Neural progenitor cell (in vitro differentiated cells): ENCODE results near the gene TMEM108. TPM values are rescaled to one million over a fixed set of nuclear protein-coding genes. Genes with fewer than 3 reads are reported as not detected.

Experiments used
- DNase-seq: peaks from one replicate; pipeline ENCODE4 v3.0.0-alpha.2; 2016; ENCODE audit warnings: low spot score
- H2AFZ ChIP-seq: fragments of 200-600 bp; sonication (generic); replicated peaks from 2 replicates; pipeline ENCODE4 v1.6.1; 2016; ENCODE audit warnings: antibody characterized with exemption
- H3F3A ChIP-seq: fragments of 200-600 bp; sonication (generic); 2 replicates; pipeline ENCODE4 v1.6.1; 2016; ENCODE audit warnings: antibody characterized with exemption, low read depth
- H3K27ac ChIP-seq: fragments of 200-600 bp; sonication (generic); 2 replicates; pipeline ENCODE4 v1.5.1; 2016; ENCODE audit warnings: mild to moderate bottlenecking
- H3K27me3 ChIP-seq: fragments of 200-600 bp; sonication (generic); 2 replicates; pipeline ENCODE4 v1.6.1; 2016; ENCODE audit warnings: mild to moderate bottlenecking, moderate library complexity
- H3K36me3 ChIP-seq: fragments of 200-600 bp; sonication (generic); 2 replicates; pipeline ENCODE4 v1.5.1; 2016
- H3K4me1 ChIP-seq: fragments of 200-600 bp; sonication (generic); 2 replicates; pipeline ENCODE4 v1.6.1; 2016; ENCODE audit warnings: mixed run types
- H3K4me2 ChIP-seq: fragments of 200-600 bp; sonication (generic); 2 replicates; pipeline ENCODE4 v1.6.1; 2016
- H3K4me3 ChIP-seq: fragments of 200-600 bp; sonication (generic); 2 replicates; pipeline ENCODE4 v1.5.1; 2016
- H3K79me2 ChIP-seq: fragments of 200-600 bp; sonication (generic); 2 replicates; pipeline ENCODE4 v1.6.1; 2016; ENCODE audit warnings: low read depth
- H3K9ac ChIP-seq: fragments of 200-600 bp; sonication (generic); 2 replicates; pipeline ENCODE4 v1.6.1; 2016
- H3K9me3 ChIP-seq: fragments of 200-600 bp; sonication (generic); 2 replicates; pipeline ENCODE4 v1.5.1; 2016; ENCODE audit warnings: low read depth
- H4K20me1 ChIP-seq: fragments of 200-600 bp; sonication (generic); 2 replicates; pipeline ENCODE4 v1.6.1; 2016; ENCODE audit warnings: low read depth
- H3K27ac Mint-ChIP-seq: 3 replicates; pipeline ENCODE4 v1.8.0; 2021; ENCODE audit warnings: mixed read lengths
- H3K27me3 Mint-ChIP-seq: 2 replicates; pipeline ENCODE4 v1.8.0; 2022; ENCODE audit warnings: low read depth, mild to moderate bottlenecking, inconsistent platforms, moderate library complexity, mixed read lengths; ENCODE audit not compliant: insufficient read depth
- H3K36me3 Mint-ChIP-seq: 3 replicates; pipeline ENCODE4 v1.8.0; 2021; ENCODE audit warnings: mixed read lengths
- H3K4me1 Mint-ChIP-seq: 3 replicates; pipeline ENCODE4 v1.8.0; 2021; ENCODE audit warnings: mixed read lengths
- H3K4me3 Mint-ChIP-seq: 3 replicates; pipeline ENCODE4 v1.8.0; 2021; ENCODE audit warnings: mild to moderate bottlenecking, moderate library complexity, mixed read lengths
- H3K9me3 Mint-ChIP-seq: 3 replicates; pipeline ENCODE4 v1.8.0; 2020; ENCODE audit warnings: mixed read lengths
- EZH2 ChIP-seq: fragments of 200-600 bp; sonication (generic); IDR thresholded peaks from 2 replicates; pipeline ENCODE4 v1.6.1; 2017; ENCODE audit warnings: antibody characterized with exemption, mild to moderate bottlenecking, moderate library complexity
- EZH2phosphoT487 ChIP-seq: fragments of 200-600 bp; sonication (generic); IDR thresholded peaks from 2 replicates; pipeline ENCODE4 v1.6.1; 2017; ENCODE audit warnings: antibody characterized with exemption
- total RNA-seq: library from RNA; depleted of rRNA; stranded (reverse); fragments of >200 nt; gene quantifications from 2 replicates; pipeline ENCODE4 v1.2.3, GENCODE V29; 2015; ENCODE audit warnings: low replicate concordance
- TF ChIP-seq, protein P1 (sequence below): fragments of 200-600 bp; sonication (generic); IDR thresholded peaks from 2 replicates; pipeline ENCODE4 v1.5.1; 2017; ENCODE audit warnings: antibody characterized with exemption, mild to moderate bottlenecking

The TMEM108 gene
- total RNA-seq, 1 donor from 2014 or later: 4.8 TPM

DNA sequence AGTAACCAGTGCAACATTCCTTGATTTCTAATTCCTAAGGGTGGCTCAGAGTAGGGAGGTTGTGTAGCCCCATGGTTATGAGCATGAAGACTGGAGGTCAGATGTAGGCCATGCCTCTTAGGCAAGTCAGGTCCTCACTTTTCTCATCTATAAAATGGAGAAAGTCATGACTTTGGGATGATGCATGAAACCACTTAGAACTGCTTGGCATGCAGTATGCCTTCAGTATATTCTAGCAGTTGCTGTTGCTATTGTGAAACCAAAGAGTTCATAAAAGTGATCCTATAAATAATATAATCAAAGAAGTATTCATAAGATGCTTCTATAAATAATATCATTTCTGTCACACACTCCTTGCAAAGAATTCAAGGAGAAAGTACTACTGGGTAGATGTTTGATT is 65.5 kb downstream of the TMEM108 start:
- Histone ChIP-seq H3K27me3 (no peaks in the 10 kb centered on the region), H3K27ac (no peak overlapping the region), H4K20me1 (no peaks in the 10 kb centered on the region), H3F3A (no peaks in the 10 kb centered on the region), H3K36me3 (no peaks in the 10 kb centered on the region), H3K4me3 (no peak overlapping the region), H3K4me2 (no peak overlapping the region), H3K9me3 (no peaks in the 10 kb centered on the region), H2AFZ (no peak overlapping the region), H3K9ac (no peak overlapping the region), H3K79me2 (no peaks in the 10 kb centered on the region), H3K4me1 (no peaks in the 10 kb centered on the region)
- Mint-ChIP-seq H3K36me3 (no peaks in the 10 kb centered on the region), H3K27me3 (no peaks in the 10 kb centered on the region), H3K9me3 (peaks cover 3% of the 10 kb centered on the region), H3K4me3 (no peak overlapping the region), H3K27ac (no peak overlapping the region), H3K4me1 (no peaks in the 10 kb centered on the region)
- no peak for TF ChIP-seq EZH2
- TF ChIP-seq, protein P1, sequence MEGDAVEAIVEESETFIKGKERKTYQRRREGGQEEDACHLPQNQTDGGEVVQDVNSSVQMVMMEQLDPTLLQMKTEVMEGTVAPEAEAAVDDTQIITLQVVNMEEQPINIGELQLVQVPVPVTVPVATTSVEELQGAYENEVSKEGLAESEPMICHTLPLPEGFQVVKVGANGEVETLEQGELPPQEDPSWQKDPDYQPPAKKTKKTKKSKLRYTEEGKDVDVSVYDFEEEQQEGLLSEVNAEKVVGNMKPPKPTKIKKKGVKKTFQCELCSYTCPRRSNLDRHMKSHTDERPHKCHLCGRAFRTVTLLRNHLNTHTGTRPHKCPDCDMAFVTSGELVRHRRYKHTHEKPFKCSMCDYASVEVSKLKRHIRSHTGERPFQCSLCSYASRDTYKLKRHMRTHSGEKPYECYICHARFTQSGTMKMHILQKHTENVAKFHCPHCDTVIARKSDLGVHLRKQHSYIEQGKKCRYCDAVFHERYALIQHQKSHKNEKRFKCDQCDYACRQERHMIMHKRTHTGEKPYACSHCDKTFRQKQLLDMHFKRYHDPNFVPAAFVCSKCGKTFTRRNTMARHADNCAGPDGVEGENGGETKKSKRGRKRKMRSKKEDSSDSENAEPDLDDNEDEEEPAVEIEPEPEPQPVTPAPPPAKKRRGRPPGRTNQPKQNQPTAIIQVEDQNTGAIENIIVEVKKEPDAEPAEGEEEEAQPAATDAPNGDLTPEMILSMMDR: no peak
- no peak for TF ChIP-seq EZH2phosphoT487
- DNase-seq: no peak

DNA sequence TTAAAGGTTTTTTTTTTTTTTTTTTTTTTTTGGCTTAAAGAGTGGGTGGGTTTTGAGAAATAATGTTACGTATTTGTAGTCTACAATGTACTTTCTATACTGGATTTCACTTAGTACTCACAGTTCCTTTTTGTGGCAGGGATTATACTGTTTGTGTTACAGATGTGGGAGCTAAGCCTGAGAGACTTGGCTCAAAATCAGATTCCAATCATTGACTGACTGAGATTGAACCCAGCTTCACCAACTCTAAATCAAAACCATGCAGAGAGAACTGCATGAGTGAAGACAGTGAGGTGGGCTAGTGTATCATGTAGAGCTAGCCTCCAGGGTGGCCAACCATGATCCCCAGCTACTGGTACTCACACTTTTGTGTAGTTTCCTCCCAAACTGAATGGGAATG is 68.0 kb downstream of the TMEM108 start:
- Mint-ChIP-seq H3K4me1 (peaks cover 14% of the 10 kb centered on the region), H3K36me3 (no peaks in the 10 kb centered on the region), H3K27ac (no peak overlapping the region), H3K9me3 (no peaks in the 10 kb centered on the region), H3K27me3 (no peaks in the 10 kb centered on the region), H3K4me3 (no peak overlapping the region)
- no peak for DNase-seq
- no peak overlapping the region for H2AFZ ChIP-seq
- no peak overlapping the region for H3K9ac ChIP-seq
- H3K4me2 ChIP-seq: no peak overlapping the region
- H3K27ac ChIP-seq: no peak overlapping the region
- H3F3A ChIP-seq: no peaks in the 10 kb centered on the region
- H3K36me3 ChIP-seq: no peaks in the 10 kb centered on the region
- no peaks in the 10 kb centered on the region for H3K27me3 ChIP-seq
- TF ChIP-seq EZH2 (no peak), EZH2phosphoT487 (no peak)
- TF ChIP-seq, protein P1: no peak
- no peaks in the 10 kb centered on the region for H3K4me1 ChIP-seq
- H3K79me2 ChIP-seq: no peaks in the 10 kb centered on the region
- H4K20me1 ChIP-seq: peaks cover 14% of the 10 kb centered on the region
- H3K9me3 ChIP-seq: no peaks in the 10 kb centered on the region
- H3K4me3 ChIP-seq: no peak overlapping the region

DNA sequence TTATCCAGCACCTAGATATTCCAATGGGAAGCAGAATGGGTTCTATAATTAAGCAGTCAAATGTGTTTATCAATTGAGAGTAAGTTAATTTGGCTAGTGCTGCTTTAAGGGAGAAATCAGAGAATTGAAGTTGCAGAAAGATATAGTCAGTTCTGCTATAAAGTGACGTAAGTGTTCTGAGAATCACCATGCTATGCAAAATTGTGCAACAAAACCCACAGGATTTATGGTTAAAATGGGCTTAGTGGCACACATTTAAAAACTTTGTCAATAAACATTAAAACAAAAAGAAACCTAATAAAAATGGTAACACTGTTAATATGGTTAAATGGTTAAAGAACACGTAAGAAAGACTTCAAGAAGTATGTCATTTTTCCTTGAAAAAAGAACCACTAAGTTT is 74.5 kb downstream of the TMEM108 start:
- Mint-ChIP-seq H3K9me3 (no peaks in the 10 kb centered on the region), H3K4me1 (peaks cover 20% of the 10 kb centered on the region), H3K4me3 (no peak overlapping the region), H3K36me3 (no peaks in the 10 kb centered on the region), H3K27ac (no peak overlapping the region), H3K27me3 (no peaks in the 10 kb centered on the region)
- H3K79me2 ChIP-seq: no peaks in the 10 kb centered on the region
- no peak for DNase-seq
- no peaks in the 10 kb centered on the region for H3K36me3 ChIP-seq
- no peak overlapping the region for H3K9ac ChIP-seq
- peaks cover 15% of the 10 kb centered on the region for H4K20me1 ChIP-seq
- TF ChIP-seq EZH2phosphoT487: no peak
- no peak for TF ChIP-seq EZH2
- TF ChIP-seq, protein P1: no peak
- H3F3A ChIP-seq: no peaks in the 10 kb centered on the region
- H3K4me3 ChIP-seq: no peak overlapping the region
- H3K9me3 ChIP-seq: no peaks in the 10 kb centered on the region
- H3K4me2 ChIP-seq: no peak overlapping the region
- no peaks in the 10 kb centered on the region for H3K27me3 ChIP-seq
- no peak overlapping the region for H2AFZ ChIP-seq
- no peak overlapping the region for H3K27ac ChIP-seq
- H3K4me1 ChIP-seq: no peaks in the 10 kb centered on the region
